Raji (cell line): ENCODE results near the gene IFI16.

Experiments used
- POLR2A ChIP-seq: IDR thresholded peaks from 2 replicates; pipeline ENCODE4 v1.6.1; 2011; ENCODE audit warnings: low read depth, low read length, control low read depth; ENCODE audit not compliant: insufficient read depth

Gene IFI16

DNA sequence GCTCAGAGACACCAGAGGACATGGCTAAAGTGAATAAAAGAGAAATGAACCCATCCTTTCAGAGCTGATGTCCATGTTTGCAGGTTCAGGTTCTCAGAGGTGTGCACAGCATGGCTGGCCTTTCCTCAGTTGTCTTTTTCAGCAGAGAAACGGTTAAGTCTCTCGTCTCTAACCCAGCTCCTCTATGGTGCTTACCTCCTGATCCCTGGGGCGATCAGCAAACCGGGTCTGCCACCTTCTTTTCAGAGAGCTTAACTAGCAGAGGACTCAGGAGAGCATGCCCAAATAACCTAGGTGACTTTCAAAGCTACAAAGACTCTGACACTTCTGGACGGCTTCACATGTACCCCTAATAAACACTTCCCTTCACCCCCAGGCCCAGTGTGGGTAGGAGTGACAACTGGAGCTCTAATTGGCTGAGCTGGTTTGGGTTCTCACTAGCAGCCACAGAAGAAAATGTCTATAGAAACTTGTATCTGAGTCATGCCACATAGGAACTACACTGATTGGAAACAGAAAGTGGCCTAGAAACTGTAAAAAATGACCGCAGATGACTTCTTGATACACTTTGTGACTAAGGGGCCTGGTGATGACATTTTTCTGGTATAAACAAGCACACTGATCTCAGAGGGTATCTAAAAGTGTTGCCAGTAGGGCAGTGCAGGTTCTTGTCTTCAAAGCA is 66.9 kb downstream of the IFI16 start, which contains the start of gene AIM2:
Gene AIM2, minus strand, starts transcription at position 329 of the 682 bp plus-strand sequence. CDS start 3,267 bp downstream, outside the sequence.
- TF ChIP-seq POLR2A = peak; percentile 68; the same call in 1 of the 2 replicates

DNA sequence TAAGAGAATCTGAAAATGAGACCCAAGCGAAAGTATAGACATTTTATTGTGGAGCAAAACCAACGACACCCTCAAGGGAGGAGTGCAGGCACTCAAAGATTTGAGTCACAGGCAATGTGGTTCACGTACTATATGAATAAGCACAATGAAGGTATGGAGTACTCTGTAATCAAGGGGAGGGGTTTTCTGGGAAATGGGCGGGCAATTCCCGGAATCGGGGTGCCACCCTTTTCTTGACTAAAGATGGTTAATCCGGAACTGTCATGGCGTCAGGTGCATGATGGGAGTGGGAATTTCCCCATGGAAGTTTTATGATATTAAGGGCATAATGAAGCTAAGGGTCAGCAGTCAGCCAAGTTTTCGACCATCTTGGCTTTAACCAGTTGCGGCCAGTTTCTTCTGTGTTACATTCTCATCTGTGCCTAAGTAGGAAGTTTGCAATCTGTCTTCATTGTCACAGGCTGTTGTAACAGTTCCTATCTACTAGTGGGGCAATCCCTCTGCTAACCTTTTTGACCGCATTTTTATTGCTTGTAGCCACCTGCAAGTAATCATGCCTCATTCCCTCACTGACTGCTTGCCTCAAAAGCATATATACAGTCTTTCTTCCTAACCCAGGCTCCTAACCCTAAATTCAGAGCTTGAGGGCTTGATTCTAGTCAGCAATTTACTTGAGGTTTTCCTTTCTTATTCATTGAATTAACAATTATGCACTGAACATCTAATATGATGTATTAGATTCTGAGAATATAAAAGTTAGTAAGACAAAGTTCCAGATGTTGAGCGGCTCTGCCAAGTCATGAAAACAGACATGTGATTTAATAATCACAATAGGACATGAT is 67.6 kb downstream of the IFI16 start:
- TF ChIP-seq POLR2A = peak; percentile 79

- no peak for TF ChIP-seq POLR2A
These were observed 69.8 kb downstream of the IFI16 start for GRCh38 chr1:159079525-159079924.

GRCh38 chr1:159081626-159082025 is 71.9 kb downstream of the IFI16 start:
- TF ChIP-seq POLR2A = no peak

DNA sequence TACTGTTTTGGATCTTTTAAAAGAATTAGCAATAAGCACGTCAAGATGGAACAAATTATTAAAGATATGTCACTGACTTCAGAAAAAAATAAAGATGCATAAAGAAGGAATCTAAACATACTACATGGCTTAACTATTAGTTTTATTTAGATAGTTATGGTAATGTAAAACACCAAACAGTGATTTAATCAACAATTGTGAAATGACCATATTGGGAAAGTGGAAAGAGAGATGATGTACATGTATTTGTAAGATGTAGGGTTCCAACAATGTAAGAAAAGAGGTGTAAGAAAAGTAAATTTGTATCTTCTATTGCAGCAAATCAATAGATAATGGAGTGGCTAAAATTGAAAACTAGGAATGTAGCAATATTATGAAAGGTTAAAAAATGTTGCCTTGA is 73.3 kb downstream of the IFI16 start:
- TF ChIP-seq POLR2A = no peak

DNA sequence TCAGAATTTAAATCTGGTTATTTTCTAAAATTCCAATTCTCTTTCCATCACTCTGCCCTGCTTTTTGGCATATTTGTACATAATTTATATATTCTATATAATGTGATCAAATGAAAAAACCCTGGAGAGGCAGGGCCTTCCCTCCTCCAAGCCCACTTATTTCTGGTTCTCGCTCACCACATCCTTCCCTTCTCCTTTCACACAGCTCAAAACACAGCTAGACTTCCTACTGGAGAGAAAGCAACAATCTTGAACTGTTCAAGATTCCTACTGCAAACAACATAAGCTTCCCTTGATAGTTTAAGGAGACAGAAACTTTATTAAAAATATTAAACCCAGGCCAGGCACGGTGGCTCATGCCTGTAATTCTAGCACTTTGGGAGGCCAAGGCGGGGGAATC is 74.4 kb downstream of the IFI16 start:
- no peak for TF ChIP-seq POLR2A

DNA sequence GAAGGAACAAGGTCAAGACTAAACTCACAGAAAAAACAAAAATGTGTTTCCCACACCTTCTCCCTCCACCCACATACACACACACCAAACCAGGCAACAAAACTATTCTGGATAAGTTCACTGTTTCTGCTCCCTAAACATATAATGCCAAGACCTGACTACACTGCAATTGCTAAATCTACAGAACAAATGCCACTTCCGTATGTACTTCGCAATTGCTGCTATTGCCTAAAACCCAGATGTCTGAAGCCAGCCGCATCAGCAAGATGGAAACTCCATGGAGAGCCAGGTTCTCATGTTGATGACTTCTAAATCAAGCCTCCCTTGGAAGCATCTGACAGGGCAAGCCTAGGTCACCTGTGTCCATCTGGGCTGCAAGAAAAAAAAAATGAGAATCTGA is 75.2 kb downstream of the IFI16 start:
- TF ChIP-seq POLR2A = no peak

- no peak for TF ChIP-seq POLR2A
These were observed 78.3 kb downstream of the IFI16 start for GRCh38 chr1:159088050-159088449.

DNA sequence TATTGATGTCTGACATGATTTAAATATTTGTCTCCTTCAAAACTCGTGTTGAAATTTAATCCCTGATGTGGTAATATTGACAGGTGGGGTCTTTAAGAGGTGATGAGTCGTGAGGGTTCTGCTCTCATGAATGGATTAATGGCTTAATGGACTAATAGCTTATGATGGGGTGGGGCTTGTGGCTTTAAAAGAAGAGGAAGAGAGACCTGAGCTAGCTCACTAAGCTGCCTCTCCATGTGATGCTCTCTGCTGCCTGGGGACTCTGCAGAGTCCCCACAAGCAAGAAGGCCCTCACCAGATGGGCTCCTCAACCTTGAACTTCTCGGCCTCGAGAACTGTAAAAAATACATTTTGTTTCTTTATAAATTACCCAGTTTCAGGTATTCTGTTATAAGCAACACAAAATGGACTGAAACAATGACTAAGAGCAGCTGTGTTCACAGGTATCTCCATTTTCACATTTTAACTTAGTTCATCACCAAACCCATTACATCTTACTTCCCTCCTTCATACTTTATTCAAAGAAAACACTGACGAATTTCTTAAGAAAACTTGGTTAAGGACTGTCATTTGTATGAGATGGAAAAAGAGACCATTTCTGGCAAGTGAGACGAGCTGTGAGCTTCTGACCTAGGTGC is 79.0 kb downstream of the IFI16 start:
- TF ChIP-seq POLR2A = no peak

GRCh38 chr1:159089184-159089791 is 79.6 kb downstream of the IFI16 start:
- no peak for TF ChIP-seq POLR2A

- TF ChIP-seq POLR2A = no peak
These were observed 80.8 kb downstream of the IFI16 start for GRCh38 chr1:159090286-159091179.

DNA sequence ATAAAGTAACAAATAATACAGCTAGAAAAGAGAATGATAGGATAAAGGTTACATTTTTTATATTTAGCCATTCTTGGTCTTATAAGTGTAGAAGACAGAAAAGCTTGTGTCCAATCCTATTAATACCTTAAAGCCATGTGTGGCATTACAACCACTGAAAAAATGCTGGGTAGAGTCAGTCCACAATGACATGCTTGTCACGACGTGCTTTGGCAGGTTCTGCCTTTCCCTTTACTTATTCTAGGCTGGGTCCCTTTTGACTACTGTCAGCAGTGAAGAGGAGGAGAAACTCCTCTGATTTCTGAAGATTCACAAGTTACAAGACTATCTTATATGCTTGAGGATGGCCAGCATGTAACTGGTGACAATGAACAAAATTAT is 81.5 kb downstream of the IFI16 start:
- TF ChIP-seq POLR2A = no peak

DNA sequence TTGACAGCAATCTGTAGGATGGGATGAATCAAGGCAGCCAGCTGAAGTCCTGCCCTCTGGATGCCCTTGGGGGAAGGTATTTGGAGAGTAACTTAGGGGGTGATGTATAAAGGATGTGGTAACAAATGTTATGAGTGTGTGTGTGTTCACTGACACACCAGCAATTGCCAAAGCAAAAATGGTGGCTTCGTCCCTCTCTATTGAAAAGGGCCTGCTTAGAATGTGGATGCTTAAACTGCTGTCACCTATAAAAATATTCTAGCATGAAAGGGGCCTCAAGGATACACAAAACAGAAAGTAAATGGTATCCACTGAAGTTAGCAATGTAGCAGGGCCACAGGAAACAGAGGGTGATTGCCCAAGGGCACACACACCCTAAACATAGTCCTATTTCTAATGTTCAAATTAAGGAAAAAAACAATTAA is 81.9 kb downstream of the IFI16 start:
- no peak for TF ChIP-seq POLR2A

DNA sequence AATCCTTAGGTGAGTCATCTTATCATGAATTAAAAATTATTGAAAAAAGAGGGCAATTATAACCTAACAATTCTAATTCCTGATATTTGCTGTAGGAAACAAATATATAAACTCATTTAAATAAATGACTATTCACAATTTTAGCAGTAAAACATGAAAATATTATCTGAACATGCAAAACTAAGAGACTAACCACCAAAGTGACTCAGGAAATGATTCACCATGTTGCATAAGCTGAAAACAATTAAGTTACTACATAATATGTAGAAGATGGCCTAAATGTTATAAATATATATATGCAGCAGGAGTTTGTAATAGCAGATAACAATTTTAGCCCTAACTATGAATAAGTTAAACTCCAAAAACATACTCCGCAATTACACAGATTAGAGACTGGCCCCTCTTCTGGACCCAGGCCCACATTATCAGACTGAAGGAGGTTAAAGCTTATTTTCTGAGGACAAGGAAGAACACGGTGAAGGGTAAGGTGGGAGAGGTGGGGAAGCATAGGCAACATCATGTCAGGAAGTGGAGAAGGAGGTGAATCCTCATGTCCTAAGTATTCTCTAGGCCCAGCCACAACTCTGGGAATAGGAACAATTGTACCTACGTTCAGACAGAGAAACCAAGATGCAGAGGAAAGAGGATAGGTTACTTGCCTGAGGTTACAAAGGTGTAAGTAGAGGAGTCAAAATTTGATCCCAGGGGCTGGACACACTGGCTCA is 82.5 kb downstream of the IFI16 start:
- TF ChIP-seq POLR2A = no peak

- TF ChIP-seq POLR2A = no peak
These were observed 88.9 kb downstream of the IFI16 start for GRCh38 chr1:159098596-159098995.
